ENCODE data around the gene FGF14.

Gene FGF14

DNA sequence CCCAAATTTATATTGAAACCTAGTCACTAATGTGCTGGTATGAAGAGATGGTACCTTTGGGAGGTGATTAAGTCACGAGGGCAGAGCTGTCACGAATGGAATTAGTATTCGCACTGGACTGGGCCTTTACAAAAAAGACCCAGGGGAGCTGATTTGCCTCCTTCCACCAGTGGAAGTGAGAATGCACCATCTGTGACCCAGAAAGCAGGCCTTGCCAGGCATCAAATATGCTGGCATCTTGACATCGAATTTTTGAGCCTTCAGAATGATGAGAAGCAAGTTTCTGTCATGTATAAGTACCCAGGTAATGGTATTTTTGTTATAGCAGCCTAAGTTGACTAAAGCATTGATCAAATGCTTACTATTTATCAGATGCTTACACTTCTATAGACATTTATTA lies 373.6 kb downstream of the FGF14 start:
- TF ChIP-seq, protein P1, sequence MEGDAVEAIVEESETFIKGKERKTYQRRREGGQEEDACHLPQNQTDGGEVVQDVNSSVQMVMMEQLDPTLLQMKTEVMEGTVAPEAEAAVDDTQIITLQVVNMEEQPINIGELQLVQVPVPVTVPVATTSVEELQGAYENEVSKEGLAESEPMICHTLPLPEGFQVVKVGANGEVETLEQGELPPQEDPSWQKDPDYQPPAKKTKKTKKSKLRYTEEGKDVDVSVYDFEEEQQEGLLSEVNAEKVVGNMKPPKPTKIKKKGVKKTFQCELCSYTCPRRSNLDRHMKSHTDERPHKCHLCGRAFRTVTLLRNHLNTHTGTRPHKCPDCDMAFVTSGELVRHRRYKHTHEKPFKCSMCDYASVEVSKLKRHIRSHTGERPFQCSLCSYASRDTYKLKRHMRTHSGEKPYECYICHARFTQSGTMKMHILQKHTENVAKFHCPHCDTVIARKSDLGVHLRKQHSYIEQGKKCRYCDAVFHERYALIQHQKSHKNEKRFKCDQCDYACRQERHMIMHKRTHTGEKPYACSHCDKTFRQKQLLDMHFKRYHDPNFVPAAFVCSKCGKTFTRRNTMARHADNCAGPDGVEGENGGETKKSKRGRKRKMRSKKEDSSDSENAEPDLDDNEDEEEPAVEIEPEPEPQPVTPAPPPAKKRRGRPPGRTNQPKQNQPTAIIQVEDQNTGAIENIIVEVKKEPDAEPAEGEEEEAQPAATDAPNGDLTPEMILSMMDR (IDR thresholded peaks at IDR 0.05; ENCODE audit: insufficient read depth, low read length, poor library complexity, severe bottlenecking), result no peak
- H3K4me3 ChIP-seq (replicated peaks; ENCODE audit: low read depth, low read length), result no peak overlapping the region
- DNase-seq (ENCODE audit: extremely low read depth, insufficient read length), result no peak
- no peaks in the 10 kb centered on the region for H3K27me3 ChIP-seq (replicated peaks; ENCODE audit: control insufficient read depth, insufficient read depth, low read length)
- no peaks in the 10 kb centered on the region for H3K36me3 ChIP-seq (ENCODE audit: control insufficient read depth, insufficient read depth, low read length)

DNA sequence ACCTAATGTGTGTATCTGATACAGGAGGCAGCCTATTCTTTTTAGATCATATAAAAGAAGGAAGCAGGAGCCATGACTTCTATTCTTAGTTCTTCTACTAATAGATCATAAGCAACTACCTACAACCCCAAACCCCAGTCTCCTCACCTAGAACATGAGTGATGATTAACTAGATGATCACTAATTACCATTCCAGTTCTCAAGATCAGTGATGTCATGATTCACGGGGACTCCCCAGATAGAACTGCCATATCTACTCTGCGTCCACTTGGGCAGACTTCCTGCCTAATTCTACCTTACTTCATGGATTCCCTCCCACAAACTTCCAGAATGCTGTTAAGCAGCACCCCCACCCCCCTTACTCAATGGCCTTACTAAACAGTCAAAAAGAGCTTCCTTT lies 380.1 kb downstream of the FGF14 start:
- Histone ChIP-seq H3K27me3 (replicated peaks; ENCODE audit: control insufficient read depth, insufficient read depth, low read length) (no peaks in the 10 kb centered on the region), H3K4me3 (replicated peaks; ENCODE audit: low read depth, low read length) (no peak overlapping the region), H3K36me3 (ENCODE audit: control insufficient read depth, insufficient read depth, low read length) (no peaks in the 10 kb centered on the region)
- no peak for DNase-seq (ENCODE audit: extremely low read depth, insufficient read length)
- TF ChIP-seq, protein P1 (IDR thresholded peaks at IDR 0.05; ENCODE audit: insufficient read depth, low read length, poor library complexity, severe bottlenecking), result no peak

DNA sequence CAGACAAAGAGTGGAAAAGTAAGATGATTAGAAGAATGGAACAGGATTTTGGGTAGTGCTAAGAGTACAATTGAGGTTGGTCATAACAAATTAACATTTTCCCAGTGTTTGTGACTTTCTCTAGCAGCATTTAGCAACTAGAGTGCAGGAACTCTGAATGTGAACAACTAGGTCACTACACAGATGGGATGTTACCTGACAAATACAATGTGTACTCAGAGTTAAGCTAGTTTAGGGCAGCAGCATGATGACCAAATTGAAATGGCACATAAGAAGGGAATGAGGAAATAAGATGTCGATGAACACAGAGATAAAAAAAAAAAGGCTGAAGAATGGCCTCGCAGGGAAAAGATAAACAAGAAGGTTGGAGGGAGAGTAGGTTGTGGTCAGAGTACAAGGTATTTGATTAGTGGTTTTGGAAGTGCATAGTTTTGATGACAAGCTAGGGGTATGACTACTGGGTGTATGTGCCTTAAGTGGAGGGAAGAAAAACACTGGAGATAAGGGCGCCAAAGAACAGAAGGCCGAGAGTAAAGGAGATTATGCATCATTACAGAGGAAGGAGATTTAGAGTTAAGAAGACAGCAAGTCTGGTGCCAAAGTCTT lies 381.1 kb downstream of the FGF14 start:
- TF ChIP-seq, protein P1 (IDR thresholded peaks at IDR 0.05; ENCODE audit: insufficient read depth, low read length, poor library complexity, severe bottlenecking), result no peak
- Histone ChIP-seq H3K36me3 (ENCODE audit: control insufficient read depth, insufficient read depth, low read length) (no peaks in the 10 kb centered on the region), H3K4me3 (replicated peaks; ENCODE audit: low read depth, low read length) (no peak overlapping the region), H3K27me3 (replicated peaks; ENCODE audit: control insufficient read depth, insufficient read depth, low read length) (no peaks in the 10 kb centered on the region)
- DNase-seq (ENCODE audit: extremely low read depth, insufficient read length), result no peak

DNA sequence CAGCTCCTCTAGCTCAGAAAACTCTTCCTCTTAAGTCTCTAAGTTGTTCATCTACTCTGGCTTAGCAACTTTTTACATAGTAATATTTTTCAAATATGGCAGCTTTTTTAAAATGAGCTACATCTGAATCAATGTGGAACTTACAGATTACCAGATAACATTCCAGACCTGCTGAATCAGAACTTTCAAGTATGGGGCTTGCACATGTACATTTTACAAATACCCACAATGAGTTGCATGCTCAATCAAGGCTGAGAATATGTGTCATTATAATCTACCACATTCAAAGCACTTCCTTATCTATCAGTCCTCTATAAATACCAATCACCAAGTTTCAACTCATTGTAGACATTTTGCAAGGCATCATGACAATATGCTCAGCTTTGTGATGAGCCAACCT lies 383.1 kb downstream of the FGF14 start:
- TF ChIP-seq, protein P1 (IDR thresholded peaks at IDR 0.05; ENCODE audit: insufficient read depth, low read length, poor library complexity, severe bottlenecking), result no peak
- no peaks in the 10 kb centered on the region for H3K27me3 ChIP-seq (replicated peaks; ENCODE audit: control insufficient read depth, insufficient read depth, low read length)
- no peak for DNase-seq (ENCODE audit: extremely low read depth, insufficient read length)
- no peak overlapping the region for H3K4me3 ChIP-seq (replicated peaks; ENCODE audit: low read depth, low read length)
- H3K36me3 ChIP-seq (ENCODE audit: control insufficient read depth, insufficient read depth, low read length), result no peaks in the 10 kb centered on the region

DNA sequence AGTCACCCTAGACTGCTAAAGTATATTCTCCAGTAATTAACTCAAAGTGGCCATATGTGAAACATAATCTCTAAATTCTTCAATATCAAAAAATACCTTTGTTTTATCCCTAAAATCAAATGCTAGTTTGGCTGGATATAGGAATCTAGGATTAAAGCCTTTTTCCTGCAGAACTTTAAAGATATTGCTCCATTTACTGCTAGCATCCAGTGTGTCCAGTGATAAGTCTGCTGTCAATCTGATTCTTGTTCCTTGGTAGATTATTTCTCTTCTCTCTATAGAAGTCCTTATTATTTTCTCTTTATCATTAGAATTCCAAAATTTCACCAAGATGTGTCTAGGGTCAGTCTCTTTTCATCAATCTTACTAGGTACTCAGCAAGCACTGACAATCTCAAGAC lies 384.6 kb downstream of the FGF14 start:
- Histone ChIP-seq H3K4me3 (replicated peaks; ENCODE audit: low read depth, low read length) (no peak overlapping the region), H3K36me3 (ENCODE audit: control insufficient read depth, insufficient read depth, low read length) (no peaks in the 10 kb centered on the region), H3K27me3 (replicated peaks; ENCODE audit: control insufficient read depth, insufficient read depth, low read length) (no peaks in the 10 kb centered on the region)
- TF ChIP-seq, protein P1 (IDR thresholded peaks at IDR 0.05; ENCODE audit: insufficient read depth, low read length, poor library complexity, severe bottlenecking), result no peak
- no peak for DNase-seq (ENCODE audit: extremely low read depth, insufficient read length)
